ENCODE measurements around the gene UFM1. TPM values are rescaled to one million over a fixed set of nuclear protein-coding genes. Genes with fewer than 3 reads are reported as not detected.

UFM1 gene
- total and polyA plus RNA-seq, 2 donors (not counting 1 experiment from before 2014, with no cell fraction given), result 83.6 to 98.3 TPM

DNA sequence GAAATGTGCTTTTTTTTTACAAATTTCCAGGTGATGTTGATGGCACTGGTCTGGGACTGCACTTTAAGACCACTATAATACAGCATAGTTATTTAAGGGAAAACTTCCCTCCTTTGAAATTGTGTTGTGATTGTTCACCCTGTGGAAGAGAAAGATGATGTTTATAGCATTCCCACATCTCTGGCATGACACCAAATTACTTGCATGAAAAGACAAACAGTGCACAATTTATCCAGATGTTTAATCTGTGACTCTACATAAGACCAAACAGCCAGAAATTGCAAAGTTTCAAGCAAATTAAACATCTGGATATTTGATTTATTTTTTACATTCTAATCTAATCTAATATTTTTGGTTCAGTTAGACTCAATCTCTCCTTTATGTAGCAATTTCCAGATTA lies 51.6 kb downstream of the UFM1 start:
- Histone ChIP-seq H4K20me1 (ENCODE audit: control insufficient read depth, extremely low read depth, insufficient read depth, low read length) (no peaks in the 10 kb centered on the region), H3K9me3 (ENCODE audit: control insufficient read depth, insufficient read depth, low read depth, low read length) (no peaks in the 10 kb centered on the region), H3K27me3 (ENCODE audit: control insufficient read depth, insufficient read depth, low read length) (no peaks in the 10 kb centered on the region), H2AFZ (ENCODE audit: low read length) (no peak overlapping the region), H3K4me2 (ENCODE audit: extremely low read depth, insufficient read depth, low read length) (no peak overlapping the region), H3K27ac (ENCODE audit: insufficient read depth, low read length) (no peak overlapping the region), H3K9ac (ENCODE audit: insufficient read depth, low read length) (no peak overlapping the region), H3K4me1 (ENCODE audit: control insufficient read depth, extremely low read depth, insufficient read depth, low read length) (no peaks in the 10 kb centered on the region), H3K4me3 (replicated peaks in 1 of 4; ENCODE audit: control extremely low read depth in 1 of 4, insufficient read depth in 1 of 4, low read depth in 3 of 4, low read length in 4 of 4) (no peak overlapping the region), H3K36me3 (ENCODE audit: control insufficient read depth, insufficient read depth, low read length) (no peaks in the 10 kb centered on the region), H3K79me2 (ENCODE audit: control insufficient read depth, insufficient read depth, low read length) (no peaks in the 10 kb centered on the region)
- no peak for TF ChIP-seq EZH2 (IDR thresholded peaks at IDR 0.05; ENCODE audit: low read length, missing control alignments)
- TF ChIP-seq, protein P1, sequence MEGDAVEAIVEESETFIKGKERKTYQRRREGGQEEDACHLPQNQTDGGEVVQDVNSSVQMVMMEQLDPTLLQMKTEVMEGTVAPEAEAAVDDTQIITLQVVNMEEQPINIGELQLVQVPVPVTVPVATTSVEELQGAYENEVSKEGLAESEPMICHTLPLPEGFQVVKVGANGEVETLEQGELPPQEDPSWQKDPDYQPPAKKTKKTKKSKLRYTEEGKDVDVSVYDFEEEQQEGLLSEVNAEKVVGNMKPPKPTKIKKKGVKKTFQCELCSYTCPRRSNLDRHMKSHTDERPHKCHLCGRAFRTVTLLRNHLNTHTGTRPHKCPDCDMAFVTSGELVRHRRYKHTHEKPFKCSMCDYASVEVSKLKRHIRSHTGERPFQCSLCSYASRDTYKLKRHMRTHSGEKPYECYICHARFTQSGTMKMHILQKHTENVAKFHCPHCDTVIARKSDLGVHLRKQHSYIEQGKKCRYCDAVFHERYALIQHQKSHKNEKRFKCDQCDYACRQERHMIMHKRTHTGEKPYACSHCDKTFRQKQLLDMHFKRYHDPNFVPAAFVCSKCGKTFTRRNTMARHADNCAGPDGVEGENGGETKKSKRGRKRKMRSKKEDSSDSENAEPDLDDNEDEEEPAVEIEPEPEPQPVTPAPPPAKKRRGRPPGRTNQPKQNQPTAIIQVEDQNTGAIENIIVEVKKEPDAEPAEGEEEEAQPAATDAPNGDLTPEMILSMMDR (conservative IDR thresholded peaks at IDR 0.05 in 1 of 2, IDR thresholded peaks at IDR 0.05 in 1 of 2; ENCODE audit: low read depth in 1 of 2, low read length in 2 of 2), result no peak
- peak in 1 of 2 donors; percentile 21 for DNase-seq (ENCODE audit: low read depth in 2 of 2)

- Histone ChIP-seq H3K27ac (ENCODE audit: insufficient read depth, low read length) (no peak overlapping the region), H3K36me3 (ENCODE audit: control insufficient read depth, insufficient read depth, low read length) (no peaks in the 10 kb centered on the region), H3K9me3 (ENCODE audit: control insufficient read depth, insufficient read depth, low read depth, low read length) (no peaks in the 10 kb centered on the region), H3K79me2 (ENCODE audit: control insufficient read depth, insufficient read depth, low read length) (no peaks in the 10 kb centered on the region), H3K27me3 (ENCODE audit: control insufficient read depth, insufficient read depth, low read length) (no peaks in the 10 kb centered on the region), H3K4me3 (replicated peaks in 1 of 4; ENCODE audit: control extremely low read depth in 1 of 4, insufficient read depth in 1 of 4, low read depth in 3 of 4, low read length in 4 of 4) (no peak overlapping the region), H2AFZ (ENCODE audit: low read length) (no peak overlapping the region), H3K4me2 (ENCODE audit: extremely low read depth, insufficient read depth, low read length) (no peak overlapping the region), H4K20me1 (ENCODE audit: control insufficient read depth, extremely low read depth, insufficient read depth, low read length) (no peaks in the 10 kb centered on the region), H3K4me1 (ENCODE audit: control insufficient read depth, extremely low read depth, insufficient read depth, low read length) (no peaks in the 10 kb centered on the region), H3K9ac (ENCODE audit: insufficient read depth, low read length) (no peak overlapping the region)
- no peak for TF ChIP-seq EZH2 (IDR thresholded peaks at IDR 0.05; ENCODE audit: low read length, missing control alignments)
- TF ChIP-seq, protein P1 (conservative IDR thresholded peaks at IDR 0.05 in 1 of 2, IDR thresholded peaks at IDR 0.05 in 1 of 2; ENCODE audit: low read depth in 1 of 2, low read length in 2 of 2), result no peak
- no peak for DNase-seq (ENCODE audit: low read depth in 2 of 2)
Measured at GRCh38 chr13:38405216-38405615, 55.6 kb downstream of the UFM1 start.

DNA sequence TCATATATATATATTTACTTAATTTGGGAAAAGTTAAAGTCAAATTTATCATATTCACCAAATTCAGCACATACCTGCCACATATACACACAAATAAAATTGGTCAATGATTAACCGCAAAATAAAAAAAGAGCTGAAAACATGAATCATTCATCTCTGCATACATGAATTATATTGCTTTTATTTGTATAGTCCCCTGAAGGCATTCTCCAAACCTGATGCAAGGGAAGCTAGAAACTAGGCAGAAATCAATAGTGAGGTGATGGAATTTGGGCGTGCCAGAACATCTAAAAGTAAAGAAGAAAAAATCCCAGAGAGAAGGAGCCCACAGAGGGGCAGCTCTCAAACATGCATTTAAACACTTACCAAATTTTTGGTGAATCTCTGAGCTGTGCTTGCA lies 60.1 kb downstream of the UFM1 start:
- H3K4me3 ChIP-seq (replicated peaks in 1 of 4; ENCODE audit: control extremely low read depth in 1 of 4, insufficient read depth in 1 of 4, low read depth in 3 of 4, low read length in 4 of 4), result no peak overlapping the region
- no peaks in the 10 kb centered on the region for H3K36me3 ChIP-seq (ENCODE audit: control insufficient read depth, insufficient read depth, low read length)
- no peaks in the 10 kb centered on the region for H3K9me3 ChIP-seq (ENCODE audit: control insufficient read depth, insufficient read depth, low read depth, low read length)
- H3K9ac ChIP-seq (ENCODE audit: insufficient read depth, low read length), result no peak overlapping the region
- H4K20me1 ChIP-seq (ENCODE audit: control insufficient read depth, extremely low read depth, insufficient read depth, low read length), result no peaks in the 10 kb centered on the region
- no peak overlapping the region for H2AFZ ChIP-seq (ENCODE audit: low read length)
- no peaks in the 10 kb centered on the region for H3K27me3 ChIP-seq (ENCODE audit: control insufficient read depth, insufficient read depth, low read length)
- H3K4me2 ChIP-seq (ENCODE audit: extremely low read depth, insufficient read depth, low read length), result no peak overlapping the region
- no peak for TF ChIP-seq EZH2 (IDR thresholded peaks at IDR 0.05; ENCODE audit: low read length, missing control alignments)
- TF ChIP-seq, protein P1 (conservative IDR thresholded peaks at IDR 0.05 in 1 of 2, IDR thresholded peaks at IDR 0.05 in 1 of 2; ENCODE audit: low read depth in 1 of 2, low read length in 2 of 2), result no peak
- no peak for DNase-seq (ENCODE audit: low read depth in 2 of 2)
- H3K4me1 ChIP-seq (ENCODE audit: control insufficient read depth, extremely low read depth, insufficient read depth, low read length), result no peaks in the 10 kb centered on the region
- H3K27ac ChIP-seq (ENCODE audit: insufficient read depth, low read length), result no peak overlapping the region
- H3K79me2 ChIP-seq (ENCODE audit: control insufficient read depth, insufficient read depth, low read length), result no peaks in the 10 kb centered on the region

Measured in fibroblast of lung (primary cell).